Subcutaneous abdominal adipose tissue (tissue), 5 donors: Measurements from ENCODE around the gene RNF114.

Experiments used
- H3K27ac ChIP-seq: one replicate; pipeline ENCODE4 v1.7.0; 2013; ENCODE audit warnings: low read depth, mild to moderate bottlenecking, inconsistent platforms, low read length, moderate library complexity
- H3K27me3 ChIP-seq, 5 donors: one replicate each; pipeline ENCODE4 v1.7.0; 2013; ENCODE audit warnings: low read length in 5 of 5, inconsistent platforms in 1 of 5; ENCODE audit not compliant: control insufficient read depth in 5 of 5, insufficient read depth in 4 of 5
- H3K36me3 ChIP-seq, 5 donors: one replicate each; pipeline ENCODE4 v1.7.0; 2013; ENCODE audit warnings: low read length in 5 of 5; ENCODE audit not compliant: control insufficient read depth in 5 of 5, insufficient read depth in 5 of 5
- H3K4me1 ChIP-seq, 5 donors: one replicate each; pipeline ENCODE4 v1.7.0; 2013; ENCODE audit warnings: low read length in 5 of 5, mild to moderate bottlenecking in 3 of 5, moderate library complexity in 1 of 5; ENCODE audit not compliant: control insufficient read depth in 5 of 5, insufficient read depth in 5 of 5
- H3K4me3 ChIP-seq, 5 donors: one replicate each; pipeline ENCODE4 v1.7.0; 2013; ENCODE audit warnings: low read length in 5 of 5, low read depth in 1 of 5
- H3K9ac ChIP-seq, 5 donors: one replicate each; pipeline ENCODE4 v1.7.0; 2013; ENCODE audit warnings: low read length in 5 of 5, mild to moderate bottlenecking in 4 of 5, moderate library complexity in 3 of 5
- H3K9me3 ChIP-seq, 5 donors: one replicate each; pipeline ENCODE4 v1.7.0; 2013; ENCODE audit warnings: low read length in 5 of 5; ENCODE audit not compliant: control insufficient read depth in 5 of 5
- donor health status: healthy.
- donor health status: healthy.
- donor health status: healthy.
- donor health status: healthy.
- donor health status: healthy.

The RNF114 gene

GRCh38 chr20:49984426-49985153 is 48.4 kb downstream of the RNF114 start:
- Histone ChIP-seq H3K36me3 (peaks cover 0 to 16% (median 0%) of the 10 kb centered on the region in 5 donors), H3K27ac (peak overlapping the region; percentile 78), H3K4me1 (peaks cover 7 to 86% (median 51%) of the 10 kb centered on the region in 5 donors), H3K9me3 (no peaks in the 10 kb centered on the region), H3K27me3 (peaks cover 0 to 13% (median 0%) of the 10 kb centered on the region in 5 donors), H3K9ac (peak overlapping the region in 4 of 5 donors; percentile 11 to 89 (median 45)), H3K4me3 (peak overlapping the region; percentile 9 to 86 (median 68))

GRCh38 chr20:49985157-49985556 is 49.0 kb downstream of the RNF114 start:
- peak overlapping the region in 4 of 5 donors; percentile 42 to 86 (median 70) for H3K4me3 ChIP-seq
- H3K9ac ChIP-seq, result peak overlapping the region in 3 of 5 donors; percentile 11 to 89 (median 21)

GRCh38 chr20:49985617-49986016 is 49.4 kb downstream of the RNF114 start:
- Histone ChIP-seq H3K27ac (peak overlapping the region; percentile 78), H3K27me3 (peaks cover 0 to 22% (median 0%) of the 10 kb centered on the region in 5 donors), H3K9ac (peak overlapping the region in 1 of 5 donors; percentile 89), H3K4me1 (peaks cover 11 to 96% (median 61%) of the 10 kb centered on the region in 5 donors), H3K4me3 (peak overlapping the region in 4 of 5 donors; percentile 42 to 86 (median 70)), H3K9me3 (no peaks in the 10 kb centered on the region), H3K36me3 (peaks cover 0 to 16% (median 0%) of the 10 kb centered on the region in 5 donors)

More at GRCh38 chr20:49985157-49985556, 49.0 kb downstream of the RNF114 start:
- peaks cover 0 to 18% (median 0%) of the 10 kb centered on the region in 5 donors for H3K27me3 ChIP-seq
- no peaks in the 10 kb centered on the region for H3K9me3 ChIP-seq
- H3K36me3 ChIP-seq, result peaks cover 0 to 16% (median 0%) of the 10 kb centered on the region in 5 donors
- H3K4me1 ChIP-seq, result peaks cover 11 to 92% (median 56%) of the 10 kb centered on the region in 5 donors
- peak overlapping the region; percentile 78 for H3K27ac ChIP-seq

- H3K36me3 ChIP-seq, result peaks cover 0 to 16% (median 0%) of the 10 kb centered on the region in 5 donors
- no peaks in the 10 kb centered on the region for H3K9me3 ChIP-seq
- H3K4me1 ChIP-seq, result peaks cover 11 to 96% (median 62%) of the 10 kb centered on the region in 5 donors
- H3K9ac ChIP-seq, result peak overlapping the region in 2 of 5 donors; percentile 35 to 44
- peak overlapping the region in 3 of 5 donors; percentile 68 to 86 (median 73) for H3K4me3 ChIP-seq
- H3K27me3 ChIP-seq, result peaks cover 0 to 23% (median 0%) of the 10 kb centered on the region in 5 donors
- H3K27ac ChIP-seq, result peak overlapping the region; percentile 78
These were observed 49.9 kb downstream of the RNF114 start for GRCh38 chr20:49986049-49986448.

- H3K4me3 ChIP-seq, result peak overlapping the region in 1 of 5 donors; percentile 10
- H3K4me1 ChIP-seq, result peaks cover 11 to 86% (median 57%) of the 10 kb centered on the region in 5 donors
- H3K27me3 ChIP-seq, result peaks cover 0 to 23% (median 0%) of the 10 kb centered on the region in 5 donors
- peak overlapping the region; percentile 79 for H3K27ac ChIP-seq
- peak overlapping the region in 2 of 5 donors; percentile 20 to 43 for H3K9ac ChIP-seq
- H3K9me3 ChIP-seq, result no peaks in the 10 kb centered on the region
- peaks cover 0 to 16% (median 0%) of the 10 kb centered on the region in 5 donors for H3K36me3 ChIP-seq
These were observed 51.0 kb downstream of the RNF114 start for GRCh38 chr20:49987015-49987867.

- Histone ChIP-seq H3K4me3 (no peak overlapping the region), H3K27me3 (peaks cover 0 to 21% (median 0%) of the 10 kb centered on the region in 5 donors), H3K4me1 (peaks cover 11 to 81% (median 51%) of the 10 kb centered on the region in 5 donors), H3K36me3 (peaks cover 0 to 16% (median 0%) of the 10 kb centered on the region in 5 donors), H3K27ac (peak overlapping the region; percentile 79), H3K9ac (no peak overlapping the region), H3K9me3 (no peaks in the 10 kb centered on the region)
These were observed 51.9 kb downstream of the RNF114 start for GRCh38 chr20:49987868-49988690.

GRCh38 chr20:49989234-49990065 is 53.3 kb downstream of the RNF114 start:
- Histone ChIP-seq H3K36me3 (peaks cover 0 to 16% (median 0%) of the 10 kb centered on the region in 5 donors), H3K4me1 (peaks cover 11 to 80% (median 48%) of the 10 kb centered on the region in 5 donors), H3K9me3 (no peaks in the 10 kb centered on the region), H3K9ac (peak overlapping the region in 3 of 5 donors; percentile 20 to 56 (median 20)), H3K4me3 (peak overlapping the region in 3 of 5 donors; percentile 14 to 35 (median 27)), H3K27ac (peak overlapping the region; percentile 79), H3K27me3 (peaks cover 0 to 21% (median 0%) of the 10 kb centered on the region in 5 donors)

GRCh38 chr20:49990271-49990720 is 54.1 kb downstream of the RNF114 start:
- H3K4me1 ChIP-seq, result peaks cover 11 to 75% (median 41%) of the 10 kb centered on the region in 5 donors
- H3K9me3 ChIP-seq, result no peaks in the 10 kb centered on the region
- H3K27ac ChIP-seq, result peak overlapping the region; percentile 79

More at GRCh38 chr20:49990271-49990720, 54.1 kb downstream of the RNF114 start:
- peaks cover 0 to 21% (median 0%) of the 10 kb centered on the region in 5 donors for H3K27me3 ChIP-seq
- peak overlapping the region in 4 of 5 donors; percentile 20 to 45 (median 28) for H3K9ac ChIP-seq
- H3K4me3 ChIP-seq, result no peak overlapping the region
- peaks cover 0 to 16% (median 0%) of the 10 kb centered on the region in 5 donors for H3K36me3 ChIP-seq
